GM12878 (cell line): ENCODE results near the gene ISY1.

Source experiments
- BHLHE40 ChIP-seq, 2 experiments: fragments of 450-650 bp in 1 of 2; IDR thresholded peaks; 2 replicates each; pipeline ENCODE4 v1.6.1; 2011 to 2017; ENCODE audit warnings: low read depth in 2 of 2, borderline replicate concordance in 1 of 2, improper control_type of control experiment in 1 of 2, low read length in 1 of 2, mild to moderate bottlenecking in 1 of 2
- JUND ChIP-seq: IDR thresholded peaks from 2 replicates; pipeline ENCODE4 v1.6.1; 2012; ENCODE audit warnings: low read depth, mild to moderate bottlenecking, low read length, improper control_type of control experiment, moderate library complexity
- TCF12 ChIP-seq: IDR thresholded peaks from 2 replicates; pipeline ENCODE4 v1.6.1; 2011; ENCODE audit warnings: low read depth, mild to moderate bottlenecking, low read length
- ZNF274 ChIP-seq: IDR thresholded peaks from one replicate; pipeline ENCODE4 v1.8.0; 2011; ENCODE audit not compliant: insufficient read length, insufficient read depth
- ZZZ3 ChIP-seq: IDR thresholded peaks from 2 replicates; pipeline ENCODE4 v1.6.1; 2011; ENCODE audit warnings: low read depth; ENCODE audit not compliant: control insufficient read depth, insufficient read length

DNA sequence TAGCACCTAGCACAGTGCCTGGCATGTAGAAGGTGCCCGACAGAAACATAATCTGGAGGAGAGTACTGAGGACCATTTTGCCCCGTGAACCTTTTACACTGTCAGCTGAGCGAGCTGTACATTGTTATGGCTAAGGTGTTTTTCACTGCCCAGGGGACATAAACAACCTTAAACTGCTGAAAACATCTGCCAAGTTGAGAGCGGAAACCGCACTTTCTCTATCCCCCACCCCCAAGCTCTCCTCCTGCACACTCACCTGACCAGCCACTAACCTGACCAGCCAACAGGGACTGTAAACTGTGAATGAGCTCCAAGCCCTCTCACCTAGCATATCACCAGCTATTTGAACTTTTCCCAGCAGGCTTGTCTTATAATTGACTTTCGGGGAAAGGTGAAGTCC, 56.8 kb downstream of the ISY1 start:
- TF ChIP-seq TCF12 (no peak), BHLHE40 (IDR thresholded peaks at IDR 0.05; ENCODE audit: borderline replicate concordance in 1 of 2, low read depth in 2 of 2, low read length in 1 of 2) (no peak), ZZZ3 (no peak), ZNF274 (no peak), JUND (no peak)
